ENCODE data around the gene TMC5.
"Not testable (repeated sequence)": the region's sequence is repeated elsewhere in the genome, so short reads cannot be mapped to it uniquely, and the experiment has no call there.

Gene TMC5

GRCh38 chr16:19513377-19514053 lies 95.8 kb downstream of the TMC5 start:
- DNase-seq, result no peak

GRCh38 chr16:19515757-19516156 lies 98.1 kb downstream of the TMC5 start:
- DNase-seq, result no peak

- DNase-seq, result no peak
Observed at GRCh38 chr16:19517424-19518089, 99.9 kb downstream of the TMC5 start.

GRCh38 chr16:19518388-19518787 lies 100.7 kb downstream of the TMC5 start:
- no peak for DNase-seq

- DNase-seq, result no peak
Observed at GRCh38 chr16:19520861-19521331, 103.2 kb downstream of the TMC5 start.

GRCh38 chr16:19521471-19522396 lies 104.1 kb downstream of the TMC5 start, which contains the start of gene GDE1:
Gene GDE1, minus strand, starts transcription at chr16:19522098. Its CDS starts 134 bp downstream, at chr16:19521964.
- DNase-seq, result peak; percentile 94

GRCh38 chr16:19522397-19522732 lies 104.7 kb downstream of the TMC5 start:
- no peak for DNase-seq

- no peak for DNase-seq
Observed at GRCh38 chr16:19522760-19523159, 105.1 kb downstream of the TMC5 start.

GRCh38 chr16:19523184-19523558 lies 105.5 kb downstream of the TMC5 start:
- DNase-seq, result no peak

- DNase-seq, result peak; percentile 93
Observed at GRCh38 chr16:19523559-19524355, 106.1 kb downstream of the TMC5 start, which contains the start of gene CCP110. Gene CCP110, plus strand, starts transcription at chr16:19523942. Its CDS starts 3,940 bp downstream, at chr16:19527882.

- no peak for DNase-seq
Observed at GRCh38 chr16:19524356-19524615, 106.6 kb downstream of the TMC5 start.

GRCh38 chr16:19524616-19525384 lies 107.1 kb downstream of the TMC5 start:
- no peak for DNase-seq

GRCh38 chr16:19525385-19525723 lies 107.7 kb downstream of the TMC5 start:
- no peak for DNase-seq

- no peak for DNase-seq
Observed at GRCh38 chr16:19527161-19527560, 109.5 kb downstream of the TMC5 start.

GRCh38 chr16:19528666-19529065 lies 111.0 kb downstream of the TMC5 start:
- no peak for DNase-seq

- DNase-seq, result no peak
Observed at GRCh38 chr16:19532601-19533000, 114.9 kb downstream of the TMC5 start.

GRCh38 chr16:19540241-19540970 lies 122.7 kb downstream of the TMC5 start:
- DNase-seq, result no peak

GRCh38 chr16:19542138-19542821 lies 124.6 kb downstream of the TMC5 start:
- no peak for DNase-seq

- DNase-seq, result not testable (repeated sequence)
Observed at GRCh38 chr16:19543278-19543996, 125.8 kb downstream of the TMC5 start.

- DNase-seq, result no peak
Observed at GRCh38 chr16:19548144-19548543, 130.5 kb downstream of the TMC5 start.

All from activated CD4-positive, alpha-beta T cell treated with anti-CD3 and anti-CD28 coated beads, Interleukin-2, amount 50 U/mL, for 1 hour (primary cell).